Ascending aorta (tissue), 2 donors: ENCODE measurements around the gene TM7SF2. TPM values are rescaled to one million over a fixed set of nuclear protein-coding genes. Genes with fewer than 3 reads are reported as not detected.

Experiments
- DNase-seq, 2 donors: peaks; one replicate each; pipeline ENCODE4 v3.0.0-alpha.2; 2019; ENCODE audit warnings: low spot score in 2 of 2
- H3K27ac ChIP-seq, 2 donors: fragments of 200-600 bp; sonication (generic); one replicate each; pipeline ENCODE4 v1.5.1; 2016 to 2017; ENCODE audit warnings: mild to moderate bottlenecking in 1 of 2
- H3K27me3 ChIP-seq: fragments of 200-600 bp; sonication (generic); one replicate; pipeline ENCODE4 v1.5.1; 2017
- H3K36me3 ChIP-seq, 2 donors: fragments of 200-600 bp; sonication (generic); one replicate each; pipeline ENCODE4 v1.5.1; 2016
- H3K4me1 ChIP-seq, 2 donors: fragments of 200-600 bp; sonication (generic); one replicate each; pipeline ENCODE4 v1.5.1; 2016 to 2017; ENCODE audit warnings: mild to moderate bottlenecking in 1 of 2
- H3K4me3 ChIP-seq, 2 donors: fragments of 200-600 bp; sonication (generic); one replicate each; pipeline ENCODE4 v1.5.1; 2016 to 2017; ENCODE audit warnings: mild to moderate bottlenecking in 1 of 2
- H3K9me3 ChIP-seq, 2 donors: fragments of 200-600 bp; sonication (generic); one replicate each; pipeline ENCODE4 v1.5.1; 2016
- intact Hi-C: fragments of 100-400 bp; cut with DNase I; formaldehyde crosslinking; loops from one replicate; pipeline ENCODE4 v1.15.1; 2023
- total RNA-seq: library from RNA; depleted of rRNA; stranded (reverse); fragments of >200 nt; gene quantifications from one replicate; pipeline ENCODE4 v1.1.0, GENCODE V29; 2016
- TF ChIP-seq, protein P1 (sequence below), 3 experiments: fragments of 200-600 bp in 2 of 3; fragments of 450-650 bp in 1 of 3; sonication (generic) in 2 of 3; IDR thresholded peaks; one replicate each; pipeline ENCODE4 v1.5.1; 2016 to 2019; ENCODE audit warnings: antibody characterized with exemption in 3 of 3, mild to moderate bottlenecking in 1 of 3, moderate library complexity in 1 of 3

Gene TM7SF2
- 10.6 TPM for total RNA-seq

DNA sequence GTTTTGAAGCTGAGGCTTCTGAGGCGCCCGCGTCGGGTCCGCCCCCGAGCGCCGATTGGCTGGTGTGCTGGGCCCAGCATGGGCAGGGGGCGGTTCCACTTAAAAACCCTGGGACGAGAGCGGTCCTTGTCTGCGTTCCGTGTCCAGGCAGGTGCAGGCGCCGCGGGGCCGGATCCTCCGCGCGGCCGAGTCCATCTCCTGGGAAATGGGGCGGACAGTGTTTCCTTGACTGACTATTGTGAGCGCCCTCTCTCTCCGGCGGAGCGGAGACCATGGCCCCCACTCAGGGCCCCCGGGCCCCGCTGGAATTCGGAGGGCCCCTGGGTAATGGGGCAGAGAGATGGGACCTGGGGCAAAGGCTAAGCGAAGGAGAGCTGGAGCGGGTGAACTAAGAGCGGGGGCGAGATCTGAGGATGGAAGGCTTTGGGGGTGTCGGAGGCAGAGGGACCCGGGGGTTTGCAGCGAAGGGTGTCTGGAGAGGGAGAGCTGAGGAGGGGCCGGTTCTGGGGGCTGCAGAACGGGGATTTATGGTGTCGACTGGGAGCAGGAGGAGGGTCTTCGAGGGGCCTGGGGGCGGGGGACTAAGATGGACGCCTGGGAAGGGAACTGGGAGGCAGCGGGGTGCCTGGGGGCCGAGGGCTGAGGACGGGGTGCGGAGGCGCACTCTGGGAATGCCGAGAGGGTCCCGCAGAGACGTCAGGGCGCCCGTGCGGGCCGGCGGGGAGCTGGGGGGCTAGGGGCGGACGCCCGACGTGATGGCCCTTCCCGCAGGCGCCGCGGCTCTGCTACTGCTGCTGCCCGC lies at the start of gene TM7SF2:
TSS of gene TM7SF2 (plus strand) at position 129 of the 802 bp plus-strand sequence. CDS start at position 273, 144 bp downstream.
- peaks cover 25 to 37% of the 10 kb centered on the region in 2 donors for H3K4me1 ChIP-seq

GRCh38 chr11:65063532-65063931 lies 48.1 kb upstream of the TM7SF2 start:
- no peaks in the 10 kb centered on the region for H3K36me3 ChIP-seq
- H3K27ac ChIP-seq, result no peak overlapping the region
- TF ChIP-seq, protein P1, sequence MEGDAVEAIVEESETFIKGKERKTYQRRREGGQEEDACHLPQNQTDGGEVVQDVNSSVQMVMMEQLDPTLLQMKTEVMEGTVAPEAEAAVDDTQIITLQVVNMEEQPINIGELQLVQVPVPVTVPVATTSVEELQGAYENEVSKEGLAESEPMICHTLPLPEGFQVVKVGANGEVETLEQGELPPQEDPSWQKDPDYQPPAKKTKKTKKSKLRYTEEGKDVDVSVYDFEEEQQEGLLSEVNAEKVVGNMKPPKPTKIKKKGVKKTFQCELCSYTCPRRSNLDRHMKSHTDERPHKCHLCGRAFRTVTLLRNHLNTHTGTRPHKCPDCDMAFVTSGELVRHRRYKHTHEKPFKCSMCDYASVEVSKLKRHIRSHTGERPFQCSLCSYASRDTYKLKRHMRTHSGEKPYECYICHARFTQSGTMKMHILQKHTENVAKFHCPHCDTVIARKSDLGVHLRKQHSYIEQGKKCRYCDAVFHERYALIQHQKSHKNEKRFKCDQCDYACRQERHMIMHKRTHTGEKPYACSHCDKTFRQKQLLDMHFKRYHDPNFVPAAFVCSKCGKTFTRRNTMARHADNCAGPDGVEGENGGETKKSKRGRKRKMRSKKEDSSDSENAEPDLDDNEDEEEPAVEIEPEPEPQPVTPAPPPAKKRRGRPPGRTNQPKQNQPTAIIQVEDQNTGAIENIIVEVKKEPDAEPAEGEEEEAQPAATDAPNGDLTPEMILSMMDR (IDR thresholded peaks at IDR 0.05), result no peak
- no peaks in the 10 kb centered on the region for H3K9me3 ChIP-seq
- no peaks in the 10 kb centered on the region for H3K27me3 ChIP-seq
- H3K4me3 ChIP-seq, result no peak overlapping the region
- intact Hi-C loops, result no loop called here
- DNase-seq, result no peak
- H3K4me1 ChIP-seq, result no peaks in the 10 kb centered on the region

More for the DNA sequence above, at the start of gene TM7SF2:
- Histone ChIP-seq H3K36me3 (peaks cover 26 to 34% of the 10 kb centered on the region in 2 donors), H3K9me3 (no peaks in the 10 kb centered on the region), H3K27me3 (no peaks in the 10 kb centered on the region), H3K4me3 (peak within 1 kb of the TSS; percentile 54 to 66), H3K27ac (peak within 1 kb of the TSS; percentile 51 to 56)
- peak; percentile 84 to 96 for DNase-seq
- intact Hi-C loops, result loop anchor here (2.0 to 10.0 kb wide), 2 partner anchors 23 to 257 kb away; partner anchors contain the start of gene SYVN1
- TF ChIP-seq, protein P1 (IDR thresholded peaks at IDR 0.05), result no peak

DNA sequence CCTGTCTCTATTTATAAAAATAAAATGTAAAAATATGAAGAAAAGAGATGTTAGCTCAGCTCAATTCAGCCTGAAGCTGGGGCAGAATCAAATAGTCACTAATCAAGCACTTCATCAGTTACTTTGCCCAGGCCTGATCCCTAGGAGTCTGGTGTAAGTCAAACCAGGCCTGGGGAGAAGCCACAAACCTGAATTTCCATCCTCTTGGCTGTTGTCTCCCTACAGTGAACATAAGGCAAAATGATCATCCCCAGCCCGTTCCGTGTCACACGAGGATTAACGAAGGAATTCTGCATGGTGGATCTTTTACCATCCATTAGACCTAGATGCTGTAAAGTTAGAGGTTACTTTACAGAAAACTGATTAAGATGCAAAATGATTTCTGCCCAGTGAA lies 46.8 kb upstream of the TM7SF2 start:
- intact Hi-C loops, result no loop called here

DNA sequence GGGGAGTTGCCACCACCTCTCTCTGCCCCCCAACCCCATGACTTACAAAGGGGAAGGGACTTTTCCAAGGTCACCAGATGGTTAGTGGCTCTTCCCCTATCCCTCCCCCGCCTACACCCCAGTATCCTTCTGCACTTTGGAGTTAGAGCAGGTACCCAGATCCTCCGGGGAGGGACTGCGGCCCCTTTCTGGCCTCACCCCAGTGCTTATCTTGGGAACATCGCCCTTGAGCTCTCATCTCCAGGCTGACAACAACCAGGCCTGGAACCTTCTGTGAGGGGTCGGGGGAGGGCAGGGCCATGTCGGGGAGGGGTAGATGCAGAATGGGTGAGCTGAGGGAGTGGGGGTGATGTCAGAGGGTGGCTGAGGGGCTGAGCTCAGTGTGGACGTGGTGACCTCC lies 45.8 kb upstream of the TM7SF2 start:
- intact Hi-C loops, result no loop called here
- Histone ChIP-seq H3K4me1 (no peaks in the 10 kb centered on the region), H3K36me3 (no peaks in the 10 kb centered on the region), H3K9me3 (no peaks in the 10 kb centered on the region), H3K27ac (no peak overlapping the region), H3K27me3 (no peaks in the 10 kb centered on the region), H3K4me3 (no peak overlapping the region)
- TF ChIP-seq, protein P1 (IDR thresholded peaks at IDR 0.05), result no peak
- DNase-seq, result no peak

More for the DNA sequence above, 46.8 kb upstream of the TM7SF2 start:
- Histone ChIP-seq H3K27me3 (no peaks in the 10 kb centered on the region), H3K4me1 (no peaks in the 10 kb centered on the region), H3K9me3 (no peaks in the 10 kb centered on the region), H3K36me3 (no peaks in the 10 kb centered on the region), H3K4me3 (no peak overlapping the region), H3K27ac (no peak overlapping the region)
- DNase-seq, result no peak
- TF ChIP-seq, protein P1 (IDR thresholded peaks at IDR 0.05), result no peak

- Histone ChIP-seq H3K9me3 (no peaks in the 10 kb centered on the region), H3K4me1 (no peaks in the 10 kb centered on the region), H3K27ac (no peak overlapping the region), H3K27me3 (no peaks in the 10 kb centered on the region), H3K4me3 (no peak overlapping the region), H3K36me3 (no peaks in the 10 kb centered on the region)
- TF ChIP-seq, protein P1 (IDR thresholded peaks at IDR 0.05), result no peak
- DNase-seq, result no peak
- intact Hi-C loops, result no loop called here
These were observed 45.4 kb upstream of the TM7SF2 start for GRCh38 chr11:65066315-65066714.
